ENCODE data around the gene CTAG1B.
"Not testable (repeated sequence)": the region's sequence is repeated elsewhere in the genome, so short reads cannot be mapped to it uniquely, and the experiment has no call there.

CTAG1B gene

DNA sequence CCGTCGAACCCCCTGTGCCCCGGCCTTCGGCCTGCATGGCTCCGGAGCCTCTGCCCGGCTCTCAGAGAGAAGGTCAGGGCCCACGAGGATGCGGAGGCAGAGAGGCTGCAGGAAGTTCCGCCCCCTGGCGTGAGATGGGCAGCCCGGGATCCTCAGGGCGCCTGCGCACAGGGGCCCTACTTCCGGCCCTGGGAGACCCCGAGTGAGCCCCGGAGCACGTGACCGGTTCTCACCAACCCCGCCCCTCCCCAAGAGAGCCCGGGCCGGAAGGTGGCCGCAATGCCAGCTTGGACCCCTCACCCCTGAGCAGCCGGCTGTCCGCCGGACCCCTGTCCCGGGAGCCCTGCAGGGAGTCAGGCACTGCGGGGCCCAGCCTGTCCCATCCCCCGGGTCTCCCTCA lies at the start of gene CTAG1B:
Gene CTAG1B, minus strand, starts transcription at position 101 of the 400 bp plus-strand sequence. Its CDS starts 64 bp downstream, at position 37.
- DNase-seq: not testable (repeated sequence)

GRCh38 chrX:154661899-154662298 lies 42.8 kb upstream of the CTAG1B start:
- DNase-seq: no peak

GRCh38 chrX:154661170-154661569 lies 42.1 kb upstream of the CTAG1B start:
- DNase-seq: no peak

GRCh38 chrX:154660541-154660940 lies 41.5 kb upstream of the CTAG1B start:
- DNase-seq: no peak

- DNase-seq: no peak
Measured at GRCh38 chrX:154658957-154659356, 39.9 kb upstream of the CTAG1B start.

DNA sequence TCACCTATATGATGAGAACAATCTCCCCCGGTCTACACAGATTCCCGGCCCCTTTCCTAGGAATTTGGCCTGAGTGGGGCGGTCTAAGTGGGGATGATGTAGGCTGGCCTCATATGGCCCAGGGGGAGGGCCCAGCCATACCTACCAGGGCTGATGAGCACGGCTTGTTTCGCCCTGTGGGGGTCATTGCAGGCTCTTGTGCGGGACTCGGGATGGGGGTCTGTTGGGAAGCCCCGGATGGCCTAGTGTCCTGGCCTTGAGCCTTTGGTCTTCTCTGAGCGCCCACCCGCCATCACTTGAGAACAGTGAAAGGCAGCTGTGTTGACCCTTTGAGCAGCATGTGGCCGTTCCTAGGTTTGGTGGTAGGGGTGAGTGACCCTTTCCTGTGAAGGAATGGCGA lies 39.1 kb upstream of the CTAG1B start:
- no peak for DNase-seq

DNA sequence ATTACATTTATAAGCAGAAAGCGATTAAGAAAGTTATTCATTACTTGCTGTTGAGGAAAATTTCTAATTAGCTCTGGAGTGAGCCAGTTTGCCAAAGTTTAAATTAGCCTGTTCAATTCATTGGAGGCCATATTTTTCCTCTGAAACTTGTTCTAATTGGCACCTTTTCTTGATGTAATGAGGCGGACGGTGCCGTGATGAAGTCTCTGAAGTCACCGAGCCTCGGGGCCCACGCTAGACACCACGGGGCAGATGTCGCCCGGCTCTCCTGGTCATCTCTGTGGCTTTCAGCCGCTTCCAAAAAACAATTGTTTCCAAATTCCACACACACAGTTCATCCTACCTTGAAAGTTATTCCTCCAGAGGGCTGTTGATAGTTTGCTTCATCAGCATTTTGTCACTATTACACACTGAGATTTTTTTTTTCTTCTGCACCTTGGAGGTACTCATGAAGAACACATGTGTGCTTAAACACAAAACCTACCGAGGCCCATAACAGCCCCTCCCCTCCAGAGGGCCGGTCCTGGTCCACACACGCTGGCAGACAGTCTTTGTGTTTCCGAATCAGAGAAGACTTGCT lies 38.2 kb upstream of the CTAG1B start:
- no peak for DNase-seq

GRCh38 chrX:154655786-154656185 lies 36.7 kb upstream of the CTAG1B start:
- DNase-seq: no peak

DNA sequence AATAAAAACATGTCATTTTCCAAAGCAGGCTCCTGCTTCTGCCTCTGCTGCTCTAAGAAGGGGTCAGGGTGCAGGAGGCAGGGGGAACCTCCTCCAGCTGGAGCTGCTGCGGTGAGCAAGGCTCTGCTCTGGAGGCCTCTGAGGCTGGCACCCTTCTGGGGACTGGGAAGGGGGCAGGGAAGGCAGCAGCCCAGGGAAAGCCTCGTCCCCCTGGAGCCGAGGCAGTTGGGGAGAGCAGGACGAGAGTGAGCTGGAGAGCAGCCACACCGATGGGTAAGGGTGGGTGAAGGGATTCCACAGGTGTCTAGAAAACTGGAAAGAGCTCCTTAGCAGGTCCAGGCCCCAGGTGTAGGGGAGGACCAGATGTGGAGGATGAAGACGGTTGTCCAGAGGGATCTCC lies 36.3 kb upstream of the CTAG1B start:
- no peak for DNase-seq

DNA sequence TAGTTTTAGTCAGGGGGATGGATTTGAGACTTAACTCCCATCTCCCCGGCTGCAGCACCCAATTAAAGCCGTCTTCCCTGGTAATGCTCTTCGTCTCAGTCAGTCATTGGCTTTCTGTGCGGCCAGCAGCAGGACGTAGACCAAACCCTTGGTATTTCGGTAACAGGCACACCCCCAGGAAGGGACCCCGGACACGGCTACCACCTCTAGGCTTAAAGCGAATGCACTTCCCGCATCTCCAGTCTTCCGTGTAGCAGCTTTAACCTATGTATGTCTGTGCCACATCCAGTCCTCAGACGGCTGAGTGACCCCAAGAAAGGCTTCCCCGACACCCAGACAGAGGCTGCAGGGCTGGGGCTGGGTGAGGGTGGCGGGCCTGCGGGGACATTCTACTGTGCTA lies 35.8 kb upstream of the CTAG1B start:
- no peak for DNase-seq

- no peak for DNase-seq
Measured at GRCh38 chrX:154654372-154654771, 35.3 kb upstream of the CTAG1B start.

GRCh38 chrX:154653413-154653812 lies 34.3 kb upstream of the CTAG1B start, which contains the start of gene CTAG2:
Gene CTAG2, minus strand, starts transcription at chrX:154653579. Its CDS starts 64 bp downstream, at chrX:154653515.
- DNase-seq: not testable (repeated sequence)

GRCh38 chrX:154653048-154653401 lies 33.9 kb upstream of the CTAG1B start:
- DNase-seq: no peak

- DNase-seq: no peak
Measured at GRCh38 chrX:154652311-154653047, 33.4 kb upstream of the CTAG1B start.

DNA sequence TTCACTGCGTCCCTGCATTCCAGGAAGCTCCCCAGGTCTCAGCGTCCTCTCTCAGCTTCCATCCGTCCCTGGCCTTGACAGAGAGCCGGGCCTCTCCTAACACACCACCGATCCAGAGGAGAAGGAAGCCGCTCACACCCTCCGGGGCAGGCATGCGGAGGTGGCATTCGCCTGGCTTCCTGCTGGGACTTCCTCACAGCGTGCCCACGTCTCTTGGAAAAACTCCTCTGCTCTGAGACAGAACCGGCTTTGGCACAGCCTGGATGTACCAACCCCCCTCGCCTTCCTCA lies 31.1 kb upstream of the CTAG1B start:
- no peak for DNase-seq

- DNase-seq: no peak
Measured at GRCh38 chrX:154649503-154650220, 30.6 kb upstream of the CTAG1B start.

- no peak for DNase-seq
Measured at GRCh38 chrX:154648931-154649330, 29.8 kb upstream of the CTAG1B start.

GRCh38 chrX:154645745-154646378 lies 26.8 kb upstream of the CTAG1B start:
- not testable (repeated sequence) for DNase-seq

DNA sequence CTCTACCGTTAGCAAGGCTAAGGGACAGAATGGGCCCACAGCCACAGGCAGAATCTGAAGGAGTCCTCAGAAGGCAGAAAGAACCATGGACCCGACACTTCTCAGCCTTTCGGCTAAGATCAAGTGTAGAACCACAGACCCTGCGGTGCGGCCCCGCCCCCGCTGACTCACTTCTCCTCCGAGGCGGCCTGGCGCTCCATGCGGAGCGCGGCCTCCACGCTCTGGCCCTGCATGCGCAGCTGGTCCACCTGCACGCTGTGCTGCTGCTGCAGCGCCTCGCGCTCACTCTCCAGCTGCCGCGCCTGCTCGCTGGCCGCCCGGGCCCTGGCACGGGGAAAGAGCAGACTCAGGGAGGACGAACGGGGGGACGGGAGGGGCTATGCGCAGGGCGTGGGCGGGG lies 24.6 kb upstream of the CTAG1B start:
- not testable (repeated sequence) for DNase-seq

- not testable (repeated sequence) for DNase-seq
Measured at GRCh38 chrX:154641740-154642139, 22.7 kb upstream of the CTAG1B start.

GRCh38 chrX:154633661-154634060 lies 14.6 kb upstream of the CTAG1B start:
- DNase-seq: not testable (repeated sequence)

DNA sequence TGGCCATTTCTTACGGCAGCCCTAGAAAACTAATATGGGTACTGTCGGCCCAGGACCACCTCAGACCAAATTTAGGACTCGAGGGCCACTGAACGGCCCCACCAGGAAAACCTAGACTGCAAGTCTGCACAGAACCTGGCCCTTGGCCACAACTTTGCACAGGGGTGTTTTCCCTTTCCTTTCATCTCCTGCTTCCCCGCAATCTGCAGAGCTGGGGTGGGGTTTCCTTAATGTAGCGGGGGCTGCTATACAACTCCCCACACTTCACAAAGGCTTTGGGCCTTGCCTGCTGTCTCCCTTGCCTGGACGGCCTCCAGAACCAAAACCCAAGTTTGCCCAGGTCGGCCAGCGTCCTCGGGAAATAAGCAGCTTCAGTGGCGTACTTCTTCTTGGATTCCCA lies 11.9 kb upstream of the CTAG1B start:
- DNase-seq: not testable (repeated sequence)

GRCh38 chrX:154628960-154629359 lies 9.9 kb upstream of the CTAG1B start:
- not testable (repeated sequence) for DNase-seq

All from cerebellar nuclear complex (tissue), 1 donor.